GM12892 (cell line): ENCODE measurements around the gene SPEM3.

Experiments
- POLR2A ChIP-seq: IDR thresholded peaks from 2 replicates; pipeline ENCODE4 v1.6.1; 2011; ENCODE audit warnings: low read depth, low read length, control low read depth
- POLR2AphosphoS5 ChIP-seq: IDR thresholded peaks from 2 replicates; pipeline ENCODE4 v1.6.1; 2011; ENCODE audit warnings: low read depth, low read length, control low read depth
- TAF1 ChIP-seq: IDR thresholded peaks from 2 replicates; pipeline ENCODE4 v1.6.1; 2011; ENCODE audit warnings: low read depth, mild to moderate bottlenecking, control low read depth, low read length, borderline replicate concordance

GRCh38 chr17:7391307-7391706, 37.4 kb upstream of the SPEM3 start:
- TF ChIP-seq POLR2A: no peak
- TF ChIP-seq POLR2AphosphoS5: no peak
- TF ChIP-seq TAF1: no peak
